Smooth muscle cell (in vitro differentiated cells): ENCODE measurements around the gene KCNH5. TPM values are rescaled to one million over a fixed set of nuclear protein-coding genes. Genes with fewer than 3 reads are reported as not detected.

ENCODE experiments used
- DNase-seq: peaks from one replicate; lab custom pipeline; 2025; ENCODE audit not compliant: unreplicated experiment; lab: John Stamatoyannopoulos, UW
- H2AFZ ChIP-seq: fragments of 200-600 bp; sonication (generic); 2 replicates; pipeline ENCODE4 v1.6.0; 2016; ENCODE audit warnings: antibody characterized with exemption, low read depth, mild to moderate bottlenecking
- H3F3A ChIP-seq: fragments of 200-600 bp; sonication (generic); 2 replicates; pipeline ENCODE4 v1.6.0; 2017; ENCODE audit warnings: antibody characterized with exemption, low read depth
- H3K27ac ChIP-seq: fragments of 200-600 bp; sonication (generic); 2 replicates; pipeline ENCODE4 v1.5.1; 2016; ENCODE audit warnings: low read depth, mild to moderate bottlenecking
- H3K27me3 ChIP-seq: fragments of 200-600 bp; sonication (generic); 2 replicates; pipeline ENCODE4 v1.6.1; 2016; ENCODE audit warnings: low read depth, mild to moderate bottlenecking
- H3K36me3 ChIP-seq: fragments of 200-600 bp; sonication (generic); 2 replicates; pipeline ENCODE4 v1.5.1; 2016; ENCODE audit warnings: low read depth
- H3K4me1 ChIP-seq: fragments of 200-600 bp; sonication (generic); 2 replicates; pipeline ENCODE4 v1.5.1; 2016; ENCODE audit warnings: low read depth
- H3K4me2 ChIP-seq: fragments of 200-600 bp; sonication (generic); 2 replicates; pipeline ENCODE4 v1.6.0; 2016; ENCODE audit warnings: mild to moderate bottlenecking
- H3K4me3 ChIP-seq: fragments of 200-600 bp; sonication (generic); 2 replicates; pipeline ENCODE4 v1.5.1; 2016; ENCODE audit warnings: mild to moderate bottlenecking
- H3K79me2 ChIP-seq: fragments of 200-600 bp; sonication (generic); 2 replicates; pipeline ENCODE4 v1.6.0; 2016; ENCODE audit warnings: low read depth, mild to moderate bottlenecking
- H3K9ac ChIP-seq: fragments of 200-600 bp; sonication (generic); 2 replicates; pipeline ENCODE4 v1.6.0; 2016; ENCODE audit warnings: low read depth
- H3K9me3 ChIP-seq: fragments of 200-600 bp; sonication (generic); replicated peaks from 2 replicates; pipeline ENCODE4 v1.5.1; 2016; ENCODE audit warnings: low read depth
- H4K20me1 ChIP-seq: fragments of 200-600 bp; sonication (generic); 2 replicates; pipeline ENCODE4 v1.6.0; 2016; ENCODE audit warnings: low read depth
- WGBS: methylation state at CpG from one replicate; pipeline ENCODE4 v1.1.7; 2016; ENCODE audit warnings: low lambda C conversion rate; 5-methylcytosine and 5-hydroxymethylcytosine counted together
- polyA plus RNA-seq: library from polyadenylated mRNA; unstranded; fragments of >200 nt; fragmentation: Nextera tagmentation; extraction: Ambion mirVana; gene quantifications from 2 replicates; pipeline ENCODE4 v1.2.1, GENCODE V29; 2016
- total RNA-seq: library from RNA; depleted of rRNA; stranded (reverse); fragments of >200 nt; gene quantifications from 2 replicates; pipeline ENCODE4 v1.2.3, GENCODE V29; 2014
- TF ChIP-seq, protein P1 (sequence below): fragments of 200-600 bp; sonication (generic); IDR thresholded peaks from 2 replicates; pipeline ENCODE4 v1.5.1; 2017; ENCODE audit warnings: borderline replicate concordance, mild to moderate bottlenecking, antibody characterized with exemption; ENCODE audit not compliant: insufficient read depth, poor library complexity, severe bottlenecking

KCNH5 gene
- total and polyA plus RNA-seq, 2 experiments from 2014 or later: 0.03 to 0.54 TPM

DNA sequence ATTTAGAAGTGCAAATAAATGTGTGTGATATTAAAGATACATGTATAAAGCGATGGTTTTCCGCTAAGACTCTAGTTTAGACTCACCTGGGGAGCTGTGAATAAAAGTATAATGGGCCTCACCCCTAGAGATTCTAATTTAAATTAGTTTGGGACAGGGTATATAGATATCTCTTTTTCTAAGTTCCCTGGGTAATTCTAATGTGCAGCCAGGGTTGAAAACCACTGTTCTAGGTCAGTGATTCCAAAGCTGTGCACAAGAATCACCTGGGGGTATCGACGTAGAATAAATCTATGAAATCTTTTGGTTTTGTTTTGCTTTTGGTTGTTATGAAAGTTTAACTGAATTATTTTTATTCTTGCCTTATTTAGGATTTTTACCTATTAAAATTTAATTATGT lies 302.1 kb downstream of the KCNH5 start:
- H3K9ac ChIP-seq: no peak overlapping the region
- DNase-seq: no peak
- no peak overlapping the region for H2AFZ ChIP-seq
- H3K9me3 ChIP-seq: no peaks in the 10 kb centered on the region
- H3K36me3 ChIP-seq: no peaks in the 10 kb centered on the region
- no peak overlapping the region for H3K4me3 ChIP-seq
- WGBS: 98% methylated on average over 4 of the region's 4 CpGs
- TF ChIP-seq, protein P1, sequence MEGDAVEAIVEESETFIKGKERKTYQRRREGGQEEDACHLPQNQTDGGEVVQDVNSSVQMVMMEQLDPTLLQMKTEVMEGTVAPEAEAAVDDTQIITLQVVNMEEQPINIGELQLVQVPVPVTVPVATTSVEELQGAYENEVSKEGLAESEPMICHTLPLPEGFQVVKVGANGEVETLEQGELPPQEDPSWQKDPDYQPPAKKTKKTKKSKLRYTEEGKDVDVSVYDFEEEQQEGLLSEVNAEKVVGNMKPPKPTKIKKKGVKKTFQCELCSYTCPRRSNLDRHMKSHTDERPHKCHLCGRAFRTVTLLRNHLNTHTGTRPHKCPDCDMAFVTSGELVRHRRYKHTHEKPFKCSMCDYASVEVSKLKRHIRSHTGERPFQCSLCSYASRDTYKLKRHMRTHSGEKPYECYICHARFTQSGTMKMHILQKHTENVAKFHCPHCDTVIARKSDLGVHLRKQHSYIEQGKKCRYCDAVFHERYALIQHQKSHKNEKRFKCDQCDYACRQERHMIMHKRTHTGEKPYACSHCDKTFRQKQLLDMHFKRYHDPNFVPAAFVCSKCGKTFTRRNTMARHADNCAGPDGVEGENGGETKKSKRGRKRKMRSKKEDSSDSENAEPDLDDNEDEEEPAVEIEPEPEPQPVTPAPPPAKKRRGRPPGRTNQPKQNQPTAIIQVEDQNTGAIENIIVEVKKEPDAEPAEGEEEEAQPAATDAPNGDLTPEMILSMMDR: no peak
- H3F3A ChIP-seq: no peaks in the 10 kb centered on the region
- H3K27me3 ChIP-seq: no peaks in the 10 kb centered on the region
- H3K79me2 ChIP-seq: no peaks in the 10 kb centered on the region
- no peak overlapping the region for H3K27ac ChIP-seq
- H3K4me2 ChIP-seq: no peak overlapping the region
- H3K4me1 ChIP-seq: peaks cover 6% of the 10 kb centered on the region
- H4K20me1 ChIP-seq: no peaks in the 10 kb centered on the region

DNA sequence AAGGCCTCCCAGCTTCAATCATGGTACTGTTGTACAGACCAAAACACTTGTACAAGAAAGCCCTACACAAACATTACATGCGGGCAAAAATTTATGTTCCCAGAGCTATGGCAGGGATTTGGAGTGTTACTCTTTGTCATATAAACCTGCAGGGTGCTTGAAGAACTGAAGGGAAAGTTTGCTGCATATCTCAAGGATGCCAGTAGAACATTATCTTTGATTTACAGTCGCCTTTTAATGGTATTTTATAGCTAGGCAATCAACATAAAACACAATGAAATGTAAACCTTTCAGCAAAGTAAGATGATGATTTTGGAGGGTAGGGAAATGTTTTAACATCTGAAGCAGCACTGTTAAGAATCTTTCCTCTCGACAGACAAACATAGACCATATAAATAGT lies 305.6 kb downstream of the KCNH5 start:
- H3K4me1 ChIP-seq: peaks cover 6% of the 10 kb centered on the region
- H3K79me2 ChIP-seq: no peaks in the 10 kb centered on the region
- H3K36me3 ChIP-seq: no peaks in the 10 kb centered on the region
- 80% methylated on average over 3 of the region's 3 CpGs for WGBS
- no peak for DNase-seq
- H4K20me1 ChIP-seq: no peaks in the 10 kb centered on the region
- H3K27ac ChIP-seq: no peak overlapping the region
- no peak overlapping the region for H3K4me2 ChIP-seq
- no peak overlapping the region for H2AFZ ChIP-seq
- H3K9ac ChIP-seq: no peak overlapping the region
- TF ChIP-seq, protein P1: no peak
- no peaks in the 10 kb centered on the region for H3F3A ChIP-seq
- H3K9me3 ChIP-seq: no peaks in the 10 kb centered on the region
- H3K4me3 ChIP-seq: no peak overlapping the region
- no peaks in the 10 kb centered on the region for H3K27me3 ChIP-seq

DNA sequence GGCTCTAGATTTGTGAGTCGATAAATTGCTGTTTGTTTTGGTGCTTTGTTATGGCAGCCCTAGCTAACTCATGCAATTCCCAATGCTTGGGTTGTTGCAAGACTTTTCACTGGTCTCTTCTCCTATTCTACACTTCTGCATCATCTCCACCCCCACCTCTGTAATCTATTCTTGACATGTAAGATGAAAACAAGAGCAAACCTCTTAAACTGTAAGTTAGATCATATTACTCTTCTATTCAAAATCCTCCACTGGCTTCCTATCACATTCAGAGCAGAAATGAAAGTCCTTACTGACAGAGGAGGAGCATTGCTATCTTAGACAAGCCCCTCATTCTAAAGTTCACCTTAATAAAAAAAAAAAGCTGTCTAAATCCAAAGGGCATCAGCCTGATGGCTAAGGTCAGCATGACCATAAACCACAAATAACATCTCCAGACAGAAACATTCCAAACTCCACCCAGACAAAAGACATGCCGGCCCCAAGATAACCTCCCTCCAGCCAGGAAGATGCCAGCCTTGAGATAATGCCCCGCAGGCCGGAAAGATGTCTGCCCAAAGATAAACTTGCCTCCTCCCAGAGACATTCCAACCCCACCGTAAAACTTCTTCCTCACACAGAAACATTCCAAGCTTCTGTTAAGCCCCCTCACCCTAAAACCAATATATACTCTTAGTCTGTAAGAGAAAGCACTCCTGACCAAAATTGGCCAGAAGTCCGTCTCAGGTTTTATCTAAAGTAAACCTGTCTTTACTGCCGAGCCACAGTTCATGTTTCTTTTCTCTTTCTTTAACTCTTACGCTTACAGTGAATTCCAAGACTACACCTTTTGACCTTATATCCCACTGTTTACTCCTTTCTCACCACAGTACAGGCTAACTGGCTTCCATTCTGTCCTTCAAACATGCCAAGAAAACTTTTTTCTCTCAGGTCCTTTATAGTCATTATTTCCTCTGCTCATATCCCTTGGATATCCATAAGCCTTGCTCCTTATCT lies 308.9 kb downstream of the KCNH5 start:
- Histone ChIP-seq H3K36me3 (no peaks in the 10 kb centered on the region), H3K27me3 (no peaks in the 10 kb centered on the region), H3K9ac (no peak overlapping the region), H2AFZ (no peak overlapping the region), H3K4me1 (no peaks in the 10 kb centered on the region), H3K79me2 (no peaks in the 10 kb centered on the region), H3K4me2 (no peak overlapping the region), H3K4me3 (no peak overlapping the region), H4K20me1 (no peaks in the 10 kb centered on the region), H3K9me3 (no peaks in the 10 kb centered on the region), H3K27ac (no peak overlapping the region), H3F3A (no peaks in the 10 kb centered on the region)
- TF ChIP-seq, protein P1: no peak
- DNase-seq: no peak
- 46% methylated on average over 8 of the region's 8 CpGs for WGBS
